Measurements from ENCODE around the gene KAT6B.

Gene KAT6B

DNA sequence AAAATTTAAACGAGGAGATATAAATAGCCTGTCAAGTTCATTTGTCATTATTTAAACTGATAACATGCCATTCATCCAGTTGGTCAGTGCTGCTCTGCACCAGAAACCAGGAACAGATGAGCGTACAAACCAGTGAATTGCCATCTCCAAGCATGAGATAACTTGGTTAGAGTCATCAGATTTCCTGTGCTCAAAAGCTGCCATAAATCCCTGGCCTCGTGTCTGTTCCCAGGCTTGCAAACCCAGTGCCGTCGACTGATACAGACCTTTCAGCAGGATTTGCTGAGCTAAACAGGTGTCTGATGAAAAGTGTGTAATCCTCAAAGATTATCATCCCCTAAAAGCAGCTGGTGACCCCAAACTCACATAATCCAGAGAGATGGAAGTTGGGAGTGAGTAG, 189.0 kb downstream of the KAT6B start:
- H3K9ac ChIP-seq (ENCODE audit: low read depth in 1 of 2, low read length in 2 of 2), result no peak overlapping the region
- no peak overlapping the region for H3K4me3 ChIP-seq (ENCODE audit: low read depth in 1 of 2, low read length in 2 of 2)
- H3K4me1 ChIP-seq (ENCODE audit: control insufficient read depth in 1 of 2, insufficient read depth in 2 of 2, low read length in 2 of 2), result peaks cover 4 to 13% of the 10 kb centered on the region in 2 donors
- no peaks in the 10 kb centered on the region for H3K9me3 ChIP-seq (ENCODE audit: control insufficient read depth in 1 of 2, low read length in 2 of 2)
- H3K27me3 ChIP-seq (ENCODE audit: control insufficient read depth in 1 of 2, insufficient read depth in 2 of 2, low read length in 2 of 2), result no peaks in the 10 kb centered on the region
- H3K27ac ChIP-seq (ENCODE audit: low read depth, low read length), result no peak overlapping the region
- H3K36me3 ChIP-seq (ENCODE audit: control insufficient read depth in 1 of 2, insufficient read depth in 2 of 2, low read length in 2 of 2), result peaks cover 3 to 4% of the 10 kb centered on the region in 2 donors

DNA sequence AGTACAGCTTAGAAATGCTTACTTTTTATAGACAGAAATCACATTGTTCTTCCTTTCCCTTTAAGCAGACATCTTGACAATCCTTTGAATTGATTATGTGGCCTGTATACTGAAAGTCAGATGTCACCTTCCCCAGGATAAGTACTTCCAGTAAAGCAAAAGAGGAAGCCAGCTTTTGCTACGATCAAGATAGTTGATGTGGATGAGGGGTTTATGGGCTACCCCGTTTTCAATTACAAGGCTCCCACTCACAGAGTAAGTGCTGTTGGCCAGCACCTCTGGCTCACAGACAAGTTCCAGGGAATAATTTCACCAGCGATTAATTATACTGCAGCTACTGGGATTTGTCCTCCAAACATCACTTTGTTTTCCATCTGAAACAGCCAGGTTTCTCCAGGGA, 189.9 kb downstream of the KAT6B start:
- Histone ChIP-seq H3K4me1 (ENCODE audit: control insufficient read depth in 1 of 2, insufficient read depth in 2 of 2, low read length in 2 of 2) (peaks cover 7 to 15% of the 10 kb centered on the region in 2 donors), H3K27me3 (ENCODE audit: control insufficient read depth in 1 of 2, insufficient read depth in 2 of 2, low read length in 2 of 2) (no peaks in the 10 kb centered on the region), H3K36me3 (ENCODE audit: control insufficient read depth in 1 of 2, insufficient read depth in 2 of 2, low read length in 2 of 2) (peaks cover 3 to 13% of the 10 kb centered on the region in 2 donors), H3K9ac (ENCODE audit: low read depth in 1 of 2, low read length in 2 of 2) (no peak overlapping the region), H3K27ac (ENCODE audit: low read depth, low read length) (no peak overlapping the region), H3K4me3 (ENCODE audit: low read depth in 1 of 2, low read length in 2 of 2) (no peak overlapping the region), H3K9me3 (ENCODE audit: control insufficient read depth in 1 of 2, low read length in 2 of 2) (no peaks in the 10 kb centered on the region)

DNA sequence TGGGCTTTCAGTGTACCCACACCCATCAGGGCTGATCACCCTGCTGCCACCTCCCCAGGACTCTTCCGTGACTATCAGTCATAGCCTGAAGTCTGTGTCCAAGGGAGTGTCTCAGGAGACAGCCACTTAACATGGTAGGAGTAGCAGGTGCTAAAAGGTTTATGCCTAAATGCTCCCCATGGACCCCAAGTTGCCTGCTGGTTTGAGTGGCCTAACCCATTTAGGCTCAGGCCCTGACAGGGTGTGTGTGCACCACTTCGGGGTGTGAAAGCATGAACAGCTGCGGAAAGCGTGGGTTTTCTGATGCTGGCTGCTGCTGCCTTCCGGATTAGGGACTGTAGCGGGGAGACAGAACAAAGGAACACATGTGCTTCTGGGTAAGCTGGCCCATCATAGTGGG, 191.9 kb downstream of the KAT6B start:
- Histone ChIP-seq H3K4me1 (ENCODE audit: control insufficient read depth in 1 of 2, insufficient read depth in 2 of 2, low read length in 2 of 2) (peaks cover 11 to 23% of the 10 kb centered on the region in 2 donors), H3K9ac (ENCODE audit: low read depth in 1 of 2, low read length in 2 of 2) (no peak overlapping the region), H3K27me3 (ENCODE audit: control insufficient read depth in 1 of 2, insufficient read depth in 2 of 2, low read length in 2 of 2) (no peaks in the 10 kb centered on the region), H3K36me3 (ENCODE audit: control insufficient read depth in 1 of 2, insufficient read depth in 2 of 2, low read length in 2 of 2) (peaks cover 7 to 23% of the 10 kb centered on the region in 2 donors), H3K4me3 (ENCODE audit: low read depth in 1 of 2, low read length in 2 of 2) (no peak overlapping the region), H3K9me3 (ENCODE audit: control insufficient read depth in 1 of 2, low read length in 2 of 2) (no peaks in the 10 kb centered on the region), H3K27ac (ENCODE audit: low read depth, low read length) (no peak overlapping the region)

DNA sequence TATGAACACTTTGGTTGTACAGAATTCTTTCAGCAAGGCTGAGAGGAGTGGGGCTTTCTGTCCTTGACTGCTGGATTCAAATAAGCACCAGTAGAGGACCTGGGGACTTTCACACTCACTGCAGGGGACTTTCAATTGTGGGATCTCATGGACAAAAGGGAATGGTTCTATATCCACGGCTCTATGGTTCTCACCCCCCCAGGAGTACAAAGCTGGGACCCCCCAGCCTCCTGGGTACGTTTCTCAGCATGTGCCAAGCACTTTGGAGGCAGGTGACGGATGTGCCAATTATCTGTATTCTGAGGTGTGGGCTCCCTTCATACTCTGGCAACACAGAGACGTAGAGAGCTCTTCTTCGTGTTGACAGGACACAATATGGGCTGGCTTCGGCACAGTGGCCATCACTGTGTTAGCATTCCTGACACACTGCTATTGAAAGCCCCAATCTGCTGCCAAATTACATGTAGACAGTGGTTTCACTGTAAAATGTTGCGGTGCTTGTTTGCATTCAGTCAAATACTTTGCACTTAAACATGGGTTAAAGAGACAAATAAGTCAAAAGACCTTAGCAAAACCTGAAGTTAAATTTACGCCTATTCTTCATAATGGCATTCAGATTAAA, 192.4 kb downstream of the KAT6B start:
- no peaks in the 10 kb centered on the region for H3K27me3 ChIP-seq (ENCODE audit: control insufficient read depth in 1 of 2, insufficient read depth in 2 of 2, low read length in 2 of 2)
- no peak overlapping the region for H3K9ac ChIP-seq (ENCODE audit: low read depth in 1 of 2, low read length in 2 of 2)
- peaks cover 7 to 24% of the 10 kb centered on the region in 2 donors for H3K36me3 ChIP-seq (ENCODE audit: control insufficient read depth in 1 of 2, insufficient read depth in 2 of 2, low read length in 2 of 2)
- no peak overlapping the region for H3K4me3 ChIP-seq (ENCODE audit: low read depth in 1 of 2, low read length in 2 of 2)
- no peaks in the 10 kb centered on the region for H3K9me3 ChIP-seq (ENCODE audit: control insufficient read depth in 1 of 2, low read length in 2 of 2)
- H3K4me1 ChIP-seq (ENCODE audit: control insufficient read depth in 1 of 2, insufficient read depth in 2 of 2, low read length in 2 of 2), result peaks cover 11 to 19% of the 10 kb centered on the region in 2 donors
- no peak overlapping the region for H3K27ac ChIP-seq (ENCODE audit: low read depth, low read length)

DNA sequence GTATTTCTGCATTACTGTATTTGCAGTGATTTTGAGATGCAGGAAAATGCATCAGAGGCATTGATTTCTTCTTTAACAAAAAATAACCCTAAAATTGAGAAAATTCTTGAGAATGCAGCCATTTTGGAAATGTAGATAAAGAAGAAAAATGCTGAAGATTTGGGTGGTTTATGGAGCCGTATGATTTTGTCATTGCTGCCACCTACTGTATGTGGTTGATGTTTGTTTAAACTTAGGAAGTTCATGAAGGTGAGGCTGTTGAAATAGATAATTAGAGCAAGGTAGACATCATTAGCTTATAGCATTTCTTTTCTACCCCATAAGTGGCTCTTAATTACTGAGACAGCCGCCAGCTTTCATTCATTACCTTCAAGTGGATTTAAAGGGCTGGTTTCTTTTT, 193.0 kb downstream of the KAT6B start:
- no peak overlapping the region for H3K4me3 ChIP-seq (ENCODE audit: low read depth in 1 of 2, low read length in 2 of 2)

DNA sequence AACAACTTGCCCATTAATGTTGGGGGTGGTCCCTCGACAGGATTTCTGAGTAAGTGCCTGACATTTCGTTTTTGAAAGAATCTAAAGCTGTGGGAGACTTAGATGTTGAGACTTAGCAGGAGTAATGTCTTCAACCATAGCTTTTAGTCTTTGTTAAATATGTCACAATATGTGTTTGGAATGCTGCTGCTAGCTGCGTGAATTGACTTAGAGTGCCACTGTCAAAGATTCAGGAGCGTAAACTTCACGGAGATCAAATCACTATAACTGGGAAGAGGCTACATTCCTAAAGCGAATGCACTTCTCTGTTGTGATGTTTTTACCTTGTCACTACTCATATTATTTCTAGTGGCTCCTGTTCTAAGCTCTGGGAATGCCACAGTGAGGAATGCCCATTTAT, 193.8 kb downstream of the KAT6B start:
- Histone ChIP-seq H3K36me3 (ENCODE audit: control insufficient read depth in 1 of 2, insufficient read depth in 2 of 2, low read length in 2 of 2) (peaks cover 11 to 32% of the 10 kb centered on the region in 2 donors), H3K4me1 (ENCODE audit: control insufficient read depth in 1 of 2, insufficient read depth in 2 of 2, low read length in 2 of 2) (peaks cover 10 to 11% of the 10 kb centered on the region in 2 donors), H3K27me3 (ENCODE audit: control insufficient read depth in 1 of 2, insufficient read depth in 2 of 2, low read length in 2 of 2) (no peaks in the 10 kb centered on the region), H3K9ac (ENCODE audit: low read depth in 1 of 2, low read length in 2 of 2) (no peak overlapping the region), H3K9me3 (ENCODE audit: control insufficient read depth in 1 of 2, low read length in 2 of 2) (no peaks in the 10 kb centered on the region), H3K27ac (ENCODE audit: low read depth, low read length) (no peak overlapping the region), H3K4me3 (ENCODE audit: low read depth in 1 of 2, low read length in 2 of 2) (no peak overlapping the region)

More for the DNA sequence above, 193.0 kb downstream of the KAT6B start:
- no peak overlapping the region for H3K9ac ChIP-seq (ENCODE audit: low read depth in 1 of 2, low read length in 2 of 2)
- H3K9me3 ChIP-seq (ENCODE audit: control insufficient read depth in 1 of 2, low read length in 2 of 2), result no peaks in the 10 kb centered on the region
- H3K36me3 ChIP-seq (ENCODE audit: control insufficient read depth in 1 of 2, insufficient read depth in 2 of 2, low read length in 2 of 2), result peaks cover 7 to 24% of the 10 kb centered on the region in 2 donors
- H3K27ac ChIP-seq (ENCODE audit: low read depth, low read length), result no peak overlapping the region
- peaks cover 11 to 15% of the 10 kb centered on the region in 2 donors for H3K4me1 ChIP-seq (ENCODE audit: control insufficient read depth in 1 of 2, insufficient read depth in 2 of 2, low read length in 2 of 2)
- H3K27me3 ChIP-seq (ENCODE audit: control insufficient read depth in 1 of 2, insufficient read depth in 2 of 2, low read length in 2 of 2), result no peaks in the 10 kb centered on the region

DNA sequence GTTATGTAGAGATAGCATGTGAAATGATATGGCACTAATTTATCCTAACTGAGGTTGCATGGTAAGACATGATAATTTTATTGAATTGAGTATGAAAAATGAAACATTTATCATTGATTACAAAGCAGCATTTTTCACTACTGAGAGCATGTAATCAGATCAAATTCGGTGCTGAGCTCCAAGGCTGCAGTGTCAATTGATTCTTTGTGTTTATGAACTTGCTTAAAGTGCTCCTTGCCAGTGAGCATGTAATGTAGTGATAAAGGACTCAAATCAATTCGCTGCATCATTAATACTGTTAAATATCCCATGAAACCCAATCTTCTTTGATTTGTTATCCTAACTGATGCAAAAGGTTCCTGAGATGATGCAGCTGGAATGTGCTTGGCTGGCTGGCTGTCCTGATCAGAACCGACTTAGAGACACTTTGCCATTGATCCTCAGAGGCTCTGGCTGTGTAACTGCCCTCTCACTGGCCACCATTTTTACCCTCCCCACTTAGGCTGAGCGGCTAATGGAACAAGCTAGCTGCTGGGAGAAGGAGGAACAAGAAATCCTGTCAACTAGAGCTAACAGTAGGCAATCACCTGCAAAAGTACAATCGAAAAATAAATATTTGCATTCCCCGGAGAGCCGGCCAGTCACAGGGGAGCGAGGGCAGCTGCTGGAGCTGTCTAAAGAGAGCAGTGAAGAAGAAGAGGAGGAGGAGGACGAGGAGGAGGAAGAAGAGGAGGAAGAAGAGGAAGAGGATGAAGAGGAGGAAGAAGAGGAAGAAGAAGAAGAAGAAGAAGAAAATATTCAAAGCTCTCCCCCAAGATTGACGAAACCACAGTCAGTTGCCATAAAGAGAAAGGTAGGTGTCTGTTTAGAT, 195.2 kb downstream of the KAT6B start:
- no peak overlapping the region for H3K27ac ChIP-seq (ENCODE audit: low read depth, low read length)
- peak overlapping the region in 1 of 2 donors; percentile 19 for H3K4me3 ChIP-seq (ENCODE audit: low read depth in 1 of 2, low read length in 2 of 2)
- no peaks in the 10 kb centered on the region for H3K9me3 ChIP-seq (ENCODE audit: control insufficient read depth in 1 of 2, low read length in 2 of 2)
- H3K9ac ChIP-seq (ENCODE audit: low read depth in 1 of 2, low read length in 2 of 2), result no peak overlapping the region
- peaks cover 10 to 11% of the 10 kb centered on the region in 2 donors for H3K4me1 ChIP-seq (ENCODE audit: control insufficient read depth in 1 of 2, insufficient read depth in 2 of 2, low read length in 2 of 2)
- peaks cover 15 to 44% of the 10 kb centered on the region in 2 donors for H3K36me3 ChIP-seq (ENCODE audit: control insufficient read depth in 1 of 2, insufficient read depth in 2 of 2, low read length in 2 of 2)
- no peaks in the 10 kb centered on the region for H3K27me3 ChIP-seq (ENCODE audit: control insufficient read depth in 1 of 2, insufficient read depth in 2 of 2, low read length in 2 of 2)

DNA sequence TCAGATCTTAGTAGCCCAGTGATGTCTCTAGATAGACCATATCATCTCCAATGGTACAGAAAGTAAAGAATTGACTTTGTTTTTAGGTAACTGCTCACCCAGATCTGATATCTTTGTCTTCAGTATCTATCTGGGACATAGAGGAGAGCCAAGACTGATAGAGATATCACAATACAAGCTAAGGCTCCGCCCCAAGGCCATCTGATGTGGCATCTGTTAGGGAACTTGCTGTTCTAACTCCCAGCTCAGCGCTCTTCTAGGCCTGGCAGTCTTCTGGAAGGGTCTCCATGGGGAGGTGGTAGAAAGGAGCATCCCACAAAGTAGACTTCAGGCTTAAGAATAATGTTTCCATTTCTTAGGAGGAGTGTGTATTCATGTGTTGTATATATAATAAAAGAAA, 196.7 kb downstream of the KAT6B start:
- no peak overlapping the region for H3K4me3 ChIP-seq (ENCODE audit: low read depth in 1 of 2, low read length in 2 of 2)
- peaks cover 15 to 48% of the 10 kb centered on the region in 2 donors for H3K36me3 ChIP-seq (ENCODE audit: control insufficient read depth in 1 of 2, insufficient read depth in 2 of 2, low read length in 2 of 2)
- no peak overlapping the region for H3K9ac ChIP-seq (ENCODE audit: low read depth in 1 of 2, low read length in 2 of 2)
- no peaks in the 10 kb centered on the region for H3K9me3 ChIP-seq (ENCODE audit: control insufficient read depth in 1 of 2, low read length in 2 of 2)
- H3K27me3 ChIP-seq (ENCODE audit: control insufficient read depth in 1 of 2, insufficient read depth in 2 of 2, low read length in 2 of 2), result no peaks in the 10 kb centered on the region
- peaks cover 10 to 11% of the 10 kb centered on the region in 2 donors for H3K4me1 ChIP-seq (ENCODE audit: control insufficient read depth in 1 of 2, insufficient read depth in 2 of 2, low read length in 2 of 2)
- no peak overlapping the region for H3K27ac ChIP-seq (ENCODE audit: low read depth, low read length)

DNA sequence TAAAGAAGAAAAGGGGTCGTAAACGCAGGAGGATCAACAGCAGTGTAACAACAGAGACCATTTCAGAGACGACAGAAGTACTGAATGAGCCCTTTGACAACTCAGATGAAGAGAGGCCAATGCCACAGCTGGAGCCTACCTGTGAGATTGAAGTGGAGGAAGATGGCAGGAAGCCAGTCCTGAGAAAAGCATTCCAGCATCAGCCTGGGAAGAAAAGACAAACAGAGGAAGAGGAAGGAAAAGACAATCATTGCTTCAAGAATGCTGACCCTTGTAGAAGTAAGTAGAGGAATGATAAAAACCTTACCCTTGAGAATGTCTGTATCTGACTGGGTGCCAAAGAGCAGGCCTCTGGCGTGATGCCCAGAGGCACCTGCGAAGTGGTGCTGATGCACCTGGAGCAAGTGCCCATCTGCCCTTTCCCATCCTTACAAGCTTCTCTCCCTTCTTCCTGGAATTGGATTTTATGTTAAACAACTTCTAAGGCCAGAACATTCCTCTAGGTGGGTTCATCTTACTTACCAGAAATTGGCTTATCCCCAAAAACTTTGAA, 198.6 kb downstream of the KAT6B start:
- H3K4me1 ChIP-seq (ENCODE audit: control insufficient read depth in 1 of 2, insufficient read depth in 2 of 2, low read length in 2 of 2), result peaks cover 7 to 10% of the 10 kb centered on the region in 2 donors
- H3K9ac ChIP-seq (ENCODE audit: low read depth in 1 of 2, low read length in 2 of 2), result no peak overlapping the region
- H3K27me3 ChIP-seq (ENCODE audit: control insufficient read depth in 1 of 2, insufficient read depth in 2 of 2, low read length in 2 of 2), result no peaks in the 10 kb centered on the region
- H3K4me3 ChIP-seq (ENCODE audit: low read depth in 1 of 2, low read length in 2 of 2), result no peak overlapping the region
- no peaks in the 10 kb centered on the region for H3K9me3 ChIP-seq (ENCODE audit: control insufficient read depth in 1 of 2, low read length in 2 of 2)
- no peak overlapping the region for H3K27ac ChIP-seq (ENCODE audit: low read depth, low read length)
- peaks cover 27 to 61% of the 10 kb centered on the region in 2 donors for H3K36me3 ChIP-seq (ENCODE audit: control insufficient read depth in 1 of 2, insufficient read depth in 2 of 2, low read length in 2 of 2)

DNA sequence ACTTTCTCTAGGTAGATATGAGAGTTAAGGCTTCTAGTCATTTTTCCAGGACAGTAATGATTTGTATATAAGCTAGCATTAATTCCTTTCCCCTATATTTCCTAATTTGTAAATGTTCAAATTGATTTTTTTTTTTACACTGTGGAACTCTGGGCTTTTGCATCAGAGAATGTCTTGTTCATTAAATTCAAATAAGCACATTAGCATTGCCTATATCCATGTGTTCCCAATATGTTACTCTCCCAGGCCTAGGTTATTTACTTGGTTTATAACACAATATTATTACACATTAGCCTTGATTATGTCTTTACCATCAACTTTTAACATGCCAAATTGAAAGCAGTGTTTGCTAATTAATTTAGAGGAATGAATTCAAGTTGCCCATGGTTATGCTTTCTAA, 201.6 kb downstream of the KAT6B start:
- Histone ChIP-seq H3K9ac (ENCODE audit: low read depth in 1 of 2, low read length in 2 of 2) (no peak overlapping the region), H3K4me3 (ENCODE audit: low read depth in 1 of 2, low read length in 2 of 2) (no peak overlapping the region), H3K27me3 (ENCODE audit: control insufficient read depth in 1 of 2, insufficient read depth in 2 of 2, low read length in 2 of 2) (no peaks in the 10 kb centered on the region), H3K9me3 (ENCODE audit: control insufficient read depth in 1 of 2, low read length in 2 of 2) (no peaks in the 10 kb centered on the region), H3K36me3 (ENCODE audit: control insufficient read depth in 1 of 2, insufficient read depth in 2 of 2, low read length in 2 of 2) (peaks cover 22 to 52% of the 10 kb centered on the region in 2 donors), H3K4me1 (ENCODE audit: control insufficient read depth in 1 of 2, insufficient read depth in 2 of 2, low read length in 2 of 2) (no peaks in the 10 kb centered on the region), H3K27ac (ENCODE audit: low read depth, low read length) (no peak overlapping the region)
